GM12875 (cell line): Measurements from ENCODE around the gene YARS1.

Experiments used
- H3K4me3 ChIP-seq: one replicate; pipeline ENCODE4 v1.5.1; 2011; ENCODE audit warnings: low read depth, low read length, control low read depth
- CTCF ChIP-seq: IDR thresholded peaks from 2 replicates; pipeline ENCODE4 v1.5.1; 2011; ENCODE audit warnings: low read depth, mild to moderate bottlenecking, control low read depth, inconsistent platforms, low read length, moderate library complexity, borderline replicate concordance; ENCODE audit not compliant: insufficient read depth

The YARS1 gene

GRCh38 chr1:32727876-32728275 is 89.3 kb downstream of the YARS1 start:
- H3K4me3 ChIP-seq: no peak overlapping the region
- TF ChIP-seq CTCF: no peak

- TF ChIP-seq CTCF: no peak
- no peak overlapping the region for H3K4me3 ChIP-seq
Observed at GRCh38 chr1:32725615-32725982, 91.6 kb downstream of the YARS1 start.
